Measurements from ENCODE around the gene PDE2A.

- TF ChIP-seq, protein P1, sequence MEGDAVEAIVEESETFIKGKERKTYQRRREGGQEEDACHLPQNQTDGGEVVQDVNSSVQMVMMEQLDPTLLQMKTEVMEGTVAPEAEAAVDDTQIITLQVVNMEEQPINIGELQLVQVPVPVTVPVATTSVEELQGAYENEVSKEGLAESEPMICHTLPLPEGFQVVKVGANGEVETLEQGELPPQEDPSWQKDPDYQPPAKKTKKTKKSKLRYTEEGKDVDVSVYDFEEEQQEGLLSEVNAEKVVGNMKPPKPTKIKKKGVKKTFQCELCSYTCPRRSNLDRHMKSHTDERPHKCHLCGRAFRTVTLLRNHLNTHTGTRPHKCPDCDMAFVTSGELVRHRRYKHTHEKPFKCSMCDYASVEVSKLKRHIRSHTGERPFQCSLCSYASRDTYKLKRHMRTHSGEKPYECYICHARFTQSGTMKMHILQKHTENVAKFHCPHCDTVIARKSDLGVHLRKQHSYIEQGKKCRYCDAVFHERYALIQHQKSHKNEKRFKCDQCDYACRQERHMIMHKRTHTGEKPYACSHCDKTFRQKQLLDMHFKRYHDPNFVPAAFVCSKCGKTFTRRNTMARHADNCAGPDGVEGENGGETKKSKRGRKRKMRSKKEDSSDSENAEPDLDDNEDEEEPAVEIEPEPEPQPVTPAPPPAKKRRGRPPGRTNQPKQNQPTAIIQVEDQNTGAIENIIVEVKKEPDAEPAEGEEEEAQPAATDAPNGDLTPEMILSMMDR (optimal IDR thresholded peaks at IDR 0.05 in 1 of 3, IDR thresholded peaks at IDR 0.05 in 1 of 3, conservative IDR thresholded peaks at IDR 0.05 in 1 of 3; ENCODE audit: extremely low read depth in 1 of 3, insufficient read depth in 2 of 3, low read length in 3 of 3): no peak
- TF ChIP-seq EZH2 (IDR thresholded peaks at IDR 0.05; ENCODE audit: low read length): no peak
Measured at GRCh38 chr11:72592698-72593495, 81.3 kb downstream of the PDE2A start.
